Liver (tissue), 9 donors: Measurements from ENCODE around the gene MARK1. TPM values are rescaled to one million over a fixed set of nuclear protein-coding genes. Genes with fewer than 3 reads are reported as not detected.

Experiments
- DNase-seq: peaks from one replicate; pipeline ENCODE4 v3.0.0-alpha.2; 2017; ENCODE audit warnings: low spot score
- H3K27ac ChIP-seq, 2 donors: one replicate each; pipeline ENCODE4 v1.7.0; 2013; ENCODE audit warnings: inconsistent platforms in 2 of 2, low read length in 2 of 2, control low read depth in 1 of 2, low read depth in 1 of 2, mild to moderate bottlenecking in 1 of 2
- H3K27me3 ChIP-seq, 4 donors: one replicate each; pipeline versions ENCODE4 v1.6.1 to v1.7.0; 2013; ENCODE audit warnings: low read length in 3 of 4, inconsistent platforms in 1 of 4, mild to moderate bottlenecking in 1 of 4, moderate library complexity in 1 of 4; ENCODE audit not compliant: control insufficient read depth in 4 of 4, insufficient read depth in 4 of 4
- H3K36me3 ChIP-seq, 4 donors: one replicate each; pipeline versions ENCODE4 v1.6.1 to v1.7.0; 2013; ENCODE audit warnings: low read length in 3 of 4, mild to moderate bottlenecking in 3 of 4, low read depth in 1 of 4, moderate library complexity in 1 of 4; ENCODE audit not compliant: control insufficient read depth in 4 of 4, insufficient read depth in 3 of 4
- H3K4me1 ChIP-seq, 4 donors: one replicate each; pipeline versions ENCODE4 v1.6.1 to v1.7.0; 2013; ENCODE audit warnings: low read length in 3 of 4, mild to moderate bottlenecking in 3 of 4, moderate library complexity in 1 of 4; ENCODE audit not compliant: control insufficient read depth in 4 of 4, insufficient read depth in 4 of 4
- H3K4me3 ChIP-seq, 3 donors: one replicate each; pipeline versions ENCODE4 v1.6.1 to v1.7.0; 2013; ENCODE audit warnings: low read length in 3 of 3, control low read depth in 1 of 3, low read depth in 1 of 3, mild to moderate bottlenecking in 1 of 3
- H3K9ac ChIP-seq, 2 donors: one replicate each; pipeline ENCODE4 v1.7.0; 2013; ENCODE audit warnings: low read length in 2 of 2, mild to moderate bottlenecking in 2 of 2, moderate library complexity in 2 of 2, control low read depth in 1 of 2, low read depth in 1 of 2
- H3K9me3 ChIP-seq, 4 donors: one replicate each; pipeline versions ENCODE4 v1.6.1 to v1.7.0; 2013; ENCODE audit warnings: low read length in 3 of 4; ENCODE audit not compliant: control insufficient read depth in 4 of 4
- ATF3 ChIP-seq: IDR thresholded peaks from 2 replicates; pipeline ENCODE4 v1.6.1; 2016; ENCODE audit warnings: antibody characterized with exemption
- FOXA1 ChIP-seq: IDR thresholded peaks from 2 replicates; pipeline ENCODE4 v1.6.1; 2016; ENCODE audit warnings: antibody characterized with exemption
- GABPA ChIP-seq, 2 donors: IDR thresholded peaks in 1 of 2; conservative IDR thresholded peaks in 1 of 2; 2 replicates each; pipeline ENCODE4 v1.6.1; 2016; ENCODE audit warnings: antibody characterized with exemption in 2 of 2, mild to moderate bottlenecking in 1 of 2, moderate library complexity in 1 of 2
- HNF4A ChIP-seq, 2 donors: conservative IDR thresholded peaks; 2 replicates each; pipeline ENCODE4 v1.6.1; 2016; ENCODE audit warnings: antibody characterized with exemption in 2 of 2, mild to moderate bottlenecking in 2 of 2
- JUND ChIP-seq, 2 donors: IDR thresholded peaks; 2 replicates each; pipeline ENCODE4 v1.6.1; 2016; ENCODE audit warnings: antibody characterized with exemption in 2 of 2
- NR2F2 ChIP-seq: IDR thresholded peaks from 2 replicates; pipeline ENCODE4 v1.6.1; 2016; ENCODE audit warnings: antibody characterized with exemption
- REST ChIP-seq: IDR thresholded peaks from 2 replicates; pipeline ENCODE4 v1.6.1; 2016; ENCODE audit warnings: antibody characterized with exemption, mild to moderate bottlenecking
- RXRA ChIP-seq, 2 donors: IDR thresholded peaks; 2 replicates each; pipeline ENCODE4 v1.6.1; 2017 to 2018; ENCODE audit warnings: antibody characterized with exemption in 2 of 2, mild to moderate bottlenecking in 1 of 2
- SP1 ChIP-seq: IDR thresholded peaks from 2 replicates; pipeline ENCODE4 v1.6.1; 2018; ENCODE audit warnings: antibody characterized with exemption, mild to moderate bottlenecking
- TAF1 ChIP-seq: conservative IDR thresholded peaks from 2 replicates; pipeline ENCODE4 v1.6.1; 2016; ENCODE audit warnings: antibody characterized with exemption, mild to moderate bottlenecking
- YY1 ChIP-seq: IDR thresholded peaks from 2 replicates; pipeline ENCODE4 v1.6.1; 2016; ENCODE audit warnings: antibody characterized with exemption, mild to moderate bottlenecking
- WGBS: extraction: QIAGEN DNeasy Blood & Tissue Kit; methylation state at CpG from one replicate; pipeline ENCODE4 v1.1.7; 2013; 5-methylcytosine and 5-hydroxymethylcytosine counted together
- polyA plus RNA-seq, 2 donors: library from polyadenylated mRNA; stranded (reverse) in 1 of 2; unstranded in 1 of 2; fragments of 200-250 nt in 1 of 2; fragments of >200 nt in 1 of 2; fragmentation: Nextera tagmentation in 1 of 2; extraction: Ambion mirVana in 1 of 2; gene quantifications; one replicate each; pipeline versions ENCODE4 v1.2.1 to v1.2.3, GENCODE V29; 2013 to 2015
- total RNA-seq, 2 donors: library from RNA; depleted of rRNA; stranded (reverse); fragments of >200 nt; gene quantifications; one replicate each; pipeline ENCODE4 v1.2.3, GENCODE V29; 2014
- donor health status: healthy.
- donor health status: healthy.
- donor health status: healthy.
- donor health status: healthy.
- donor health status: healthy.

MARK1 gene
- total and polyA plus RNA-seq, 4 donors = 0.10 to 0.59 (median 0.25) TPM

DNA sequence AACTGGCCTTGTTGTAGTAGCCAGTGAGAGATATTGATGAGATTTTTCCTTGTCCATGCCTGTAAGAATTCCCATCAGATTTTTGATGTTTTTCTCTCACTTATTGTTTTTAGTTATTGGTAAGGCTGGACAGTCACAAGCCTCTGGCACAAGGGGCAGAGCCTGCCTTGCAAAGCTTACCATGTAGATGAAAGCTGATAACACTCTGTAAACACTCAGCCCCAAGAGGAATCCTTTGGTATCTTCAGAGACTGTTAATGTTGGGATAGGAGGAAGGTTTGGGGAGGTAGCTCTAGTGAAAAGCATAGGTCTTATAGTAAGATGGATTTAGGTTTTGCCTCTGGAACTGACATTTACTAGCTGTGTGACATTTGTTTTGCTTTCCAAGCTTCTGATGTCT is 37.7 kb downstream of the MARK1 start (continued):
- TF ChIP-seq REST (no peak), YY1 (no peak), TAF1 (no peak), SP1 (no peak), GABPA (IDR thresholded peaks at IDR 0.05 in 1 of 2, conservative IDR thresholded peaks at IDR 0.05 in 1 of 2) (no peak), NR2F2 (no peak), JUND (IDR thresholded peaks at IDR 0.05) (no peak), FOXA1 (no peak)

GRCh38 chr1:220566869-220567268 is 38.9 kb downstream of the MARK1 start:
- Histone ChIP-seq H3K9ac (no peak overlapping the region), H3K4me3 (no peak overlapping the region), H3K27me3 (peaks cover 0 to 2% (median 0%) of the 10 kb centered on the region in 4 donors), H3K4me1 (peaks cover 0 to 1% (median 0%) of the 10 kb centered on the region in 4 donors), H3K9me3 (no peaks in the 10 kb centered on the region), H3K36me3 (no peaks in the 10 kb centered on the region), H3K27ac (no peak overlapping the region)
- 88% methylated on average over 1 of the region's 1 CpG for WGBS
- no peak for TF ChIP-seq SP1
- no peak for TF ChIP-seq HNF4A (conservative IDR thresholded peaks at IDR 0.05)
- no peak for TF ChIP-seq REST
- no peak for TF ChIP-seq YY1
- TF ChIP-seq RXRA (IDR thresholded peaks at IDR 0.05) = no peak
- no peak for DNase-seq

GRCh38 chr1:220572416-220572815 is 44.5 kb downstream of the MARK1 start:
- no peak overlapping the region for H3K4me3 ChIP-seq

More at GRCh38 chr1:220572416-220572815, 44.5 kb downstream of the MARK1 start:
- DNase-seq = no peak
- no peaks in the 10 kb centered on the region for H3K4me1 ChIP-seq
- H3K27ac ChIP-seq = no peak overlapping the region
- TF ChIP-seq FOXA1 (no peak), ATF3 (no peak), HNF4A (conservative IDR thresholded peaks at IDR 0.05) (no peak)
- peaks cover 2 to 6% (median 2%) of the 10 kb centered on the region in 4 donors for H3K9me3 ChIP-seq
- no peaks in the 10 kb centered on the region for H3K36me3 ChIP-seq
- no peak overlapping the region for H3K9ac ChIP-seq
- peaks cover 0 to 2% (median 0%) of the 10 kb centered on the region in 4 donors for H3K27me3 ChIP-seq
- 86% methylated on average over 5 of the region's 5 CpGs for WGBS
